ENCODE results near the gene KCTD5. TPM values are rescaled to one million over a fixed set of nuclear protein-coding genes. Genes with fewer than 3 reads are reported as not detected.

The KCTD5 gene
- total and polyA plus RNA-seq, 9 of the 15 experiments (the other 6 are each of a cell fraction or from before 2014, with no cell fraction given), result 0.73 to 58.3 (median 32.3) TPM

- TF ChIP-seq, protein P1, sequence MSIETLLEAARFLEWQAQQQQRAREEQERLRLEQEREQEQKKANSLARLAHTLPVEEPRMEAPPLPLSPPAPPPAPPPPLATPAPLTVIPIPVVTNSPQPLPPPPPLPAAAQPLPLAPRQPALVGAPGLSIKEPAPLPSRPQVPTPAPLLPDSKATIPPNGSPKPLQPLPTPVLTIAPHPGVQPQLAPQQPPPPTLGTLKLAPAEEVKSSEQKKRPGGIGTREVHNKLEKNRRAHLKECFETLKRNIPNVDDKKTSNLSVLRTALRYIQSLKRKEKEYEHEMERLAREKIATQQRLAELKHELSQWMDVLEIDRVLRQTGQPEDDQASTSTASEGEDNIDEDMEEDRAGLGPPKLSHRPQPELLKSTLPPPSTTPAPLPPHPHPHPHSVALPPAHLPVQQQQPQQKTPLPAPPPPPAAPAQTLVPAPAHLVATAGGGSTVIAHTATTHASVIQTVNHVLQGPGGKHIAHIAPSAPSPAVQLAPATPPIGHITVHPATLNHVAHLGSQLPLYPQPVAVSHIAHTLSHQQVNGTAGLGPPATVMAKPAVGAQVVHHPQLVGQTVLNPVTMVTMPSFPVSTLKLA (conservative IDR thresholded peaks at IDR 0.05), result peak; percentile 93 to 97
- TF ChIP-seq CHD2 (IDR thresholded peaks at IDR 0.05; ENCODE audit: low read depth, low read length), result no peak
- no peak for TF ChIP-seq TSHZ1 (CRISPR knock-in tag; IDR thresholded peaks at IDR 0.05)
- TF ChIP-seq LEF1 (IDR thresholded peaks at IDR 0.05), result peak; percentile 54; the same call in 1 of the 2 replicates
- TF ChIP-seq HLTF (IDR thresholded peaks at IDR 0.05), result 0 out of 2 replicates have a peak, but pooled peaks have one; percentile 28
- peak; percentile 76 for TF ChIP-seq BRD9 (IDR thresholded peaks at IDR 0.05; ENCODE audit: low read depth, partially characterized antibody)
- TF ChIP-seq ZNF644 (tag; IDR thresholded peaks at IDR 0.05; ENCODE audit: low read depth), result peak; percentile 47; the same call in 1 of the 2 replicates
- TF ChIP-seq TRIM28 (IDR thresholded peaks at IDR 0.05), result no peak
- no peak for TF ChIP-seq SIRT6 (IDR thresholded peaks at IDR 0.05; ENCODE audit: low read depth, low read length)
- TF ChIP-seq ZNF707 (CRISPR knock-in tag; conservative IDR thresholded peaks at IDR 0.05), result no peak
- peak; percentile 97 for TF ChIP-seq EP400 (IDR thresholded peaks at IDR 0.05)
- TF ChIP-seq, protein P2, sequence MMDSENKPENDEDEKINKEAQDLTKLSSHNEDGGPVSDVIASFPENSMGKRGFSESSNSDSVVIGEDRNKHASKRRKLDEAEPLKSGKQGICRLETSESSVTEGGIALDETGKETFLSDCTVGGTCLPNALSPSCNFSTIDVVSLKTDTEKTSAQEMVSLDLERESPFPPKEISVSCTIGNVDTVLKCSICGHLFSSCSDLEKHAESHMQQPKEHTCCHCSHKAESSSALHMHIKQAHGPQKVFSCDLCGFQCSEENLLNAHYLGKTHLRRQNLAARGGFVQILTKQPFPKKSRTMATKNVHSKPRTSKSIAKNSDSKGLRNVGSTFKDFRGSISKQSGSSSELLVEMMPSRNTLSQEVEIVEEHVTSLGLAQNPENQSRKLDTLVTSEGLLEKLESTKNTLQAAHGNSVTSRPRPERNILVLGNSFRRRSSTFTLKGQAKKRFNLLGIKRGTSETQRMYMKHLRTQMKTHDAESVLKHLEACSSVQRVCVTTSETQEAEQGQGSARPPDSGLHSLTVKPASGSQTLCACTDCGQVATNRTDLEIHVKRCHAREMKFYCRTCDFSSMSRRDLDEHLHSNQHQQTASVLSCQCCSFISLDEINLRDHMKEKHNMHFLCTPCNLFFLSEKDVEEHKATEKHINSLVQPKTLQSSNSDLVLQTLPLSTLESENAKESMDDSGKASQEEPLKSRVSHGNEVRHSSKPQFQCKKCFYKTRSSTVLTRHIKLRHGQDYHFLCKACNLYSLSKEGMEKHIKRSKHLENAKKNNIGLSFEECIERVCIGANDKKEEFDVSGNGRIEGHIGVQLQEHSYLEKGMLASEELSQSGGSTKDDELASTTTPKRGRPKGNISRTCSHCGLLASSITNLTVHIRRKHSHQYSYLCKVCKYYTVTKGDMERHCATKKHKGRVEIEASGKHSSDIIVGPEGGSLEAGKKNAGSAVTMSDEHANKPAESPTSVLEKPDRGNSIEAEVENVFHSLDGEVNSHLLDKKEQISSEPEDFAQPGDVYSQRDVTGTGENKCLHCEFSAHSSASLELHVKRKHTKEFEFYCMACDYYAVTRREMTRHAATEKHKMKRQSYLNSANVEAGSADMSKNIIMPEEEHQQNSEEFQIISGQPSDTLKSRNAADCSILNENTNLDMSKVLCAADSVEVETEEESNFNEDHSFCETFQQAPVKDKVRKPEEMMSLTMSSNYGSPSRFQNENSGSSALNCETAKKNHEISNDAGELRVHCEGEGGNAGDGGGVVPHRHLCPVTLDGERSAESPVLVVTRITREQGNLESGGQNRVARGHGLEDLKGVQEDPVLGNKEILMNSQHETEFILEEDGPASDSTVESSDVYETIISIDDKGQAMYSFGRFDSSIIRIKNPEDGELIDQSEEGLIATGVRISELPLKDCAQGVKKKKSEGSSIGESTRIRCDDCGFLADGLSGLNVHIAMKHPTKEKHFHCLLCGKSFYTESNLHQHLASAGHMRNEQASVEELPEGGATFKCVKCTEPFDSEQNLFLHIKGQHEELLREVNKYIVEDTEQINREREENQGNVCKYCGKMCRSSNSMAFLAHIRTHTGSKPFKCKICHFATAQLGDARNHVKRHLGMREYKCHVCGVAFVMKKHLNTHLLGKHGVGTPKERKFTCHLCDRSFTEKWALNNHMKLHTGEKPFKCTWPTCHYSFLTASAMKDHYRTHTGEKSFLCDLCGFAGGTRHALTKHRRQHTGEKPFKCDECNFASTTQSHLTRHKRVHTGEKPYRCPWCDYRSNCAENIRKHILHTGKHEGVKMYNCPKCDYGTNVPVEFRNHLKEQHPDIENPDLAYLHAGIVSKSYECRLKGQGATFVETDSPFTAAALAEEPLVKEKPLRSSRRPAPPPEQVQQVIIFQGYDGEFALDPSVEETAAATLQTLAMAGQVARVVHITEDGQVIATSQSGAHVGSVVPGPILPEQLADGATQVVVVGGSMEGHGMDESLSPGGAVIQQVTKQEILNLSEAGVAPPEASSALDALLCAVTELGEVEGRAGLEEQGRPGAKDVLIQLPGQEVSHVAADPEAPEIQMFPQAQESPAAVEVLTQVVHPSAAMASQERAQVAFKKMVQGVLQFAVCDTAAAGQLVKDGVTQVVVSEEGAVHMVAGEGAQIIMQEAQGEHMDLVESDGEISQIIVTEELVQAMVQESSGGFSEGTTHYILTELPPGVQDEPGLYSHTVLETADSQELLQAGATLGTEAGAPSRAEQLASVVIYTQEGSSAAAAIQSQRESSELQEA (IDR thresholded peaks at IDR 0.05; ENCODE audit: low read depth), result no peak
- no peak; a peak in 2 of 4 replicates for TF ChIP-seq TBL1XR1 (IDR thresholded peaks at IDR 0.05; ENCODE audit: low read length in 2 of 2)
- no peak for TF ChIP-seq SRSF9 (IDR thresholded peaks at IDR 0.05; ENCODE audit: borderline replicate concordance, low read depth, low read length)
- TF ChIP-seq ZNF766 (CRISPR knock-in tag; conservative IDR thresholded peaks at IDR 0.05), result no peak
These were observed at the start of gene KCTD5 (continued) for GRCh38 chr16:2682209-2683021.
